Measurements from ENCODE around the gene ZNF488.
"Not testable (repeated sequence)": the region's sequence is repeated elsewhere in the genome, so short reads cannot be mapped to it uniquely, and the experiment has no call there.

ZNF488 gene

DNA sequence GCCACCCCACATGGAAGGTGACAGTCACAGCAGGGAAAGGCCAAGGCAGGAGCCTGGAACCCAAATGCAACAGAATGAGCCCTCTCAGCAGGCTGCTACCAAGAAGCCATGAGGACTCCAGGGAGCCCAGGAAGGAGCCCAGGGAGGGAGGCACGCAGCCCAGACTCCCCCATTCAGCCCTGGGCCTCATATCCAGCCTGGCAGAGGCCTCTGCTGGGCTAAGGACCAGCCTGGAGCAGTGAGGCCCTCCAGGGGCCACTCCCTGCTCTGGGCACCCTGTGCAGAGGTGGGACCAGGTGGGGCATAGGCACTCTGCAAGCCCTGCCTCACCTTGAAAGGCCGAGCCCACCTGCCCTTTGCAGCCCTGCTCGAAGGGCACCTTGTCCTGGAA, 25.8 kb upstream of the ZNF488 start:
- FAIRE-seq = no peak

DNA sequence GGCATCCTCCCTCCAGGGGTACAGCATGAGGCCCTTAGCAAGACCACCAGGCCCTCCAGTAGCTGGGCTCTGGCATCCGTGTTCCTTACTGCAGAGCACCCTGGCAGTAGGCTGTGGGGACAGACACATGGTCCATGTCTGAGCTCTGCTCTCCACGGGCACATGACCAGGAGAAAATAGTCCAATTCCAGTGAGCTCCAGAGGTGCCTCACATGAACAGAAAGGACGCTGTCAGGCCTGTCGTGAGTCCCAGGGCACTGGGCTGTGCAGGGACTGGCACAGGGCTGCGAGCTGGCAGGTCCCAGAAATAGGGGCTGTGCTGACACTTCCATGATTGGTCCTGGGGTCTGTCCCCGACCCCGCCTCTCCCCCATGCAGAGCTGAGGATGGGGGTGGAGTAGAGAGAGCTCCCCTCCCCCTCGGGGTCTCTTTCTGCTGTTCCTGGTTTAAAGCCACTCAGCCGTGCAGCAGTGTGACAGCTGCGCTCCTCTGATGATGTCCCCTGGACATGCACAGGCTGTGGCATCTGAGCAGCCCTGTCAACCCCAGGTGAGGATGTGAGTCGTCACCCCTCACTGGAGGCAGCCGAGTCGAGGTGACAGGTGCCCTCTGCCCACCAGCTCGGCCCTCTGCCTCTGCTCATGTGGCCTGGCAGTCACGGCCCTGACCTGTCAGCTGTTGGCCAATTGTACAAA, 25.2 kb upstream of the ZNF488 start:
- no peak for FAIRE-seq

DNA sequence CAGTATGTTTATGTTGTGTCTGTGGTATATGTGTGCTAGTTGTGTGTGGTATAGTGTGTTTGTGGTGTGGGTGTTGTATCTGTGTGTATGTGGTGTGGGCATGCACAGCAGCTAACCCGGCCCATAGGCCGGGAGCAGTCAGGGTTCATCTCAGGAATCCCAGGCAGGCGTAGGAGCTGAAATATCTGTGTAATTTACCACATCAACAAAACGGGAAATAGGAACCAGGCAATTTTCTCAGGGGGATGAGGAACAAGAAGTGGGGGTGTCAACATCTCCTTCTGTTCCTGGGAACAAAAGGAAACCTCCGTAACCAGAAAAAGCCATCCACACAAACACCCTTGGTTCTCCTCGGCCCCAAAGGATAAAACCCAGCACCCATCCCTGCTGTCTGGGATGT, 24.5 kb upstream of the ZNF488 start:
- no peak for FAIRE-seq

DNA sequence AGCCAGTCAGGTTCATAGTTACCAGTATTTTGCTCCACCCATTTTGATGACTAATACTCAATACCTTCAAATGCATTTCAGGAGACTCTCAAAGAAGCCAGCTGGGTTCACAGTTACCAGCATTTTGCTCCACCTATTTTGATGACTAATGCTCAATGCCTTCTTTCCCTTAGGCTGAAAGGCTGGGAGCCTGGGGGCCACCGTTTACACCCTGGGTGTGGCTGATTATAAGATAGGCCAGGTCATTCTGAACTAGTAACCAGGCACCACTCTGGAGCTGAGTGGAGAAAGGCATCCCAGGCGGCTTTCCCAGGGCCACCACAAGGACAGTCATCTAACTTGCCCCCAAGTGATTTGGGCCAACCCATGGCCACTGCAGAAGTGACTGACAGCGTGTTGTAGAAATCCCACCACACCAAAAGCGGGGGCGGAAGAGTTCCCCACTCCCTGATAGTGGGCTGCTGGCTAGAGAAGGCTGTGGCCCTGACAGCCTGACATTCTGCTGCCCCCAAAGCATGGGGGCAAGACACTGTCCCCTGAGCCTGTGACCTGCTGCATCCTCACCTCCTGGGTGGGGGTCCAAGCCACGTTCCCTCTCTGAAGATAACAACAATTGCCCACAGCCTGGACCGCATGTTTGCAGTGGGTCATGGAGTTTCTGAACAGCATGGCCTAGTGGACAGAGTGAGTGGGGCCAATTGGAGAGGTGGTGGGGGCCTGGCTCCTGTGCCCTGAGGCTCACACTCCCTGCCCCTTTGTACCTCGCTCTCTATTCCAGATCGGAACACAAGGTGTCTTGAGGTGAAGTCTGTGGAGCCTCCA, 23.0 kb upstream of the ZNF488 start:
- no peak for FAIRE-seq

DNA sequence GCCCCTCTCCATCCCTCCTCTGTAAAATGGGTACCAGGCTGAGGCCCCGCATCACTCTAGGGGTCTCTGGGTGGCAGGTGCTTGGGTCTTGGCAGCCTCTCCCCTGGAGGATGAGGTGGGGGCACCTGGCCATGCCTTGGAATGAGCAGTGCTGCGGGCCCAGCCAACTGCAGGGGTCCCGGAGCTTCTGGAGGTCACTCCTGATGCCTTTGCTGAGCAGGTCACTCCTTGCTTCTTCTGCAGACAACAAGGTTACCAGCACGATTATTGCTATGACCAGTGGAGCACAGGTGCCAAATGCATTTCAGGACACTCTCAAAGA, 22.4 kb upstream of the ZNF488 start:
- no peak for FAIRE-seq

DNA sequence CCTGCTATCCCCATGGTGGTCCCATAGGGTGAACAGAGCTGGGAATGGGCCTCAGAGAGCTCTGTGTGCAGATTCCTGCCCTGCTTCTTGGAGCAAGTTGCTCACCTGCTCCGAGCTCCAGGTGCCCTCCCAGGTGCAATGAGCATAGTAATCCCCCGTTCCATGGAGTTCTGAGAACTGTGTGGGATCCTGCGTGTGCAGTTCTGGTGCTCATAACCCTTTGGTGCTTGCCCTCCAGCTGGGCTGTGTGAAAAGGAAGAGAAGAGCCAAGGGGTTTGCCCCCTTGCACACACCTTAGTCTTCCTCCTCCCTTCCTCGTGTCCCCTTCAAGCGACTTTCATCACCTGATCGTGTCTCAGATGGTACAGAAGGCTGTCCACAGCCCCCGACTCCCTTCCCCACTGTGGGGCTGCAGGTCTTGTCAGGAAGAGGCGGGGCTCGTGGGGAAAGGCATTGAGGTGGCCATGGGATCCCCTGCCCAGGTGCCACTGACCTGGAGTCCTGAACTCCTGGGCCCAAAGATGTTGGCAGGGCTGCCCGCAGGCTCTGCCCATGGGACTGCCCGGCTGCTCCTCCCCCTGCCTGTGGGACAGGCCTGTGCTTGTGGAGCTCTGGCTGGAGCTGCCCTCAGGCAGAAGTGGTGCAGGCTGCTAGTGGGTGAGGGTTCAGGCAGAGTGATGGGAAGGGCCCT, 21.9 kb upstream of the ZNF488 start:
- no peak for FAIRE-seq

DNA sequence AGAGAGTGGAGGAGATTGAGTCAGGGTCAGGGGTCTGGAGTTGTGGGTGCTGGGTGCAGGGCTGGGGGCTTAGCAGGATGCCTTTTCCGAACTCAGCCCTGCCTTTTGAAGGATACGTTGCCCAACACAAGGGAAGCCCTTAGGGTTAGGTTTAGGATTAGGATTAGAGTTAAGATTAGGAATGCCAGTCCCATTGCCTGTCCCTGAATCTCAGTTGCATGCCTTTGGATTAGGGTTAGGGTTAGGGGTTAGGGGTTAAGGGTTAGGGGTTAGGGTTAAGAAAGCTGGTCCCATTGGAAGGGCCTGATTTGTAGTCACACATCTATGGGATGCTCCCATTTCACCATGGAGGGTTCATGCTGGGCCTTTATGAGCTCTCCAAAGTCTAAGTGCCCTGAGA, 20.8 kb upstream of the ZNF488 start:
- no peak for FAIRE-seq

DNA sequence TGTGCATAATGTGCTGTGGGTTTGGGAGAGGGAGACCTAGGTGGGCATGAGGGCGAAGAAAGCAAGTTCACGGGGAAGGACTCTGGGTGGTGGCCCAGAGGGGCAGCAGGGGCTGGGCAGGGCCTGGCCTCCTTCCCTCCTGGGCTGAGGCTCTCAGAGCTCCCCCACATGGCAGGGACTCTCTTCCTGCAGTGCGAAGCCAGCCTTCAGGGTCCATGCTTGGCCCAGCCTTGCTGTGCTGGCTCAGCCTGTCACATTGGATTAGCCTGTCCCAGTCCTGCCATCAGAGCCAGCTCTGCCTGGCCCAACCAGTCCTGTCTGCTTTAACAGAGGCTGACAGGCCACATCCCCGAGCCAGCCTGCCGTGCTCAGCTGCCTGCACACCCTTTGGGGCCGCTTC, 20.4 kb upstream of the ZNF488 start:
- no peak for FAIRE-seq

DNA sequence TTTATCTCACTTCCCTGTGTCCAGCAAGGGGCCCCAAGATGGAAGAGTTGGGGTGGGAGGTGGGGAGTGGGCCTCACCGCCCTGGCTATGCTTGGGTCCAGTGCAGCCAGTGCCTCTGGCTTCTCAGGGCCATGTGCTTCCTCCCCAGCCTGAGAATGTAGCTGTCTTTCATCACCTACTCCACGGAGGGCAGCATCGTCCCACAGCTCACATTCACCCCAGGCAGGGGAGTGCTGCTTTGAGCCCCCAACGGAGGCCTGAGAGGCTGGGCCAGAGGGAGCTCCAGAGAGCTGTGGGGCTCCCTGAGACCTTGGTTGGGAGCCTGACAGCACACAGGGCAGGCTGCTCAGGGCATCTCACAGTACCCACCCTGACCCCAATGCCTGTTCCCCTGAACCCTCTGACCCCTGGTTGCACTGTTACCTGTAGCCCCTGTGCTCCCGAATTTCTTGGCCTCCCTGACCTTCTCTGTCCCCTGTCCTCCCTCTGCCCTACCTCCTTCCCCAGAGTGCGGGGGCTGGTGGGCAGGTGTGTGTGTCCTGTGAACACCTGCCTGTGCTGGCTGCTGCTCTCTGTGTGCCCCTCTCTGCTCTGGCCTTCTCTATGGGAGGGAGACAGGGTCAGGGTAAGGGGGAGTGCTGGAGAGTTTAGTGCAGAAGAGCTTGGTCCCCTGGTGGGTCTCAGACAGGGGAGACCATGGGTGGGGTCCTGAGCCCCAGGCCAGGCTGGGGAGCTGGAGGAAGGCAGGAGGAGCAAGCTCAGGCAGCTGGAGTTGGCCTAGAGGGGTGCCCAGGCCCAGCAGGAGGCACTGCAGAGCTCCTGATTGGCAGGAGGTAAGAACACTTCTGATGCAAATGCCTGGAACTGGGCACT, 19.6 kb upstream of the ZNF488 start:
- no peak for FAIRE-seq

DNA sequence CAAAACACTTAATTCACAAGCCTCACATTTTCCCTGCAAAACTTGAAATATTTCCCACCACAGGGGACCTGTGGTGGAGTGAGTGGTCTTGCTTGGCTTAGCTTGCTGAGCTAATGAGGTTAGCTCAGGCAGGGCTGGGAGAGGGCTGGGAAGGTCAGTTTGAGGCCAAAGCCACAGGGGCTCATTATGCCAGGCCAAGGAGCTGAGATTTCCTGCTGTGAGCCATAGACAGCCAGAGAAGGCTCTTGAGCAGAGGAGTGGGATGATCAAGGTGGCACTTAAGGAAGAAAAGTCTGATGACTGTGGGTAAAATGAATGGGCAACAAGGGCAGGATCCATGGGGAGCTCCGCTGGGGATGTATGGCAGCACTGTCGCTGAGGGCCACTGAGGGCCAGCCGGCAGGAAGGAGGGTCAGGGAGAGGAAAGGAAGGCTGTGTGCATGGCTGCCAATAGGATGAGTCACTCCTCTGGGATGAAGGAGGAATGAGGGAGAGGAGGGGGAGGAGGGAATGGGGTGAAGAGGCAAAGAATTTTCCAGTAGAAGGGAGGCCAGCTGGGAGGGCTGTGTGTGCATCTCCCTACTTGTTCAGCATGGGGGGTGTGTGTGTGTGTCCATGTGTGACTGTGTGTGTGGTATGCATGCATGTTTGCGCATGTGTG, 18.7 kb upstream of the ZNF488 start:
- no peak for FAIRE-seq

DNA sequence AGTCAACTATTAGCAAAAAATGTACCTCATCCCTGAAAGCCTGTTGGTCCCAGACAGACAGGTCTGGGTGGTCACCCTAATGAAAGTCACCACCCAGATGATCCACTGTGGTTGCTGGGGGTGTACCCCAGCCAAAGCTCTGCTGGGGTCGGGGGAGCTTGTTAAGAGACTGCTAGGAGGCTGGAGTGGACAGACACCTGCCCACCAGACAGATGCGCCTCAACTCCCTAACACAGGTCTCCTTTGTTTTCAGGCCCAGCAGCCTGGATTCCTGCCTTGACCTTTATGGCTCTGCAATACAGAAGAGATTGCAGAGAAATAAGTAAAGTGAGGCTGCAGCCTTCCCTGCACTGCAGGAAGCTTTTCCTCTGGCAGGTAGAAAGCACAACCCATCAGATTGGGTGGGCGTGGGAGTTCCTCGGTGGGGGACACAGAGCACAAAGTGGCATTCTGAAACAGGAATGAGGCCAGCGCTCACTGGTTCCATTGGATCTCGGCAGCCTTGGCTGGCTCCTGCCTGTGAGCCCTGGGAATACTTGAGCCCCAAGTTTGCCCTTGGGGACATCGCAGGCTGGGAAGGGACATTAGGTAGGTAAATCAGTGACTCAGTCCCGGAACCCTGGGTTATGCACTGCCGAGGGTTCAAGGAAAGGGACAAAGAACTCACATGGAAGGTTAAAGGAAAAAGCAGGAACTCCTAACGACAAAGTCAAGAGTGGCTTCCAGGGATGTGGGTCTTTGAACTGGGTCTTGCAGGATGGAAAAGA, 18.0 kb upstream of the ZNF488 start:
- FAIRE-seq = no peak

DNA sequence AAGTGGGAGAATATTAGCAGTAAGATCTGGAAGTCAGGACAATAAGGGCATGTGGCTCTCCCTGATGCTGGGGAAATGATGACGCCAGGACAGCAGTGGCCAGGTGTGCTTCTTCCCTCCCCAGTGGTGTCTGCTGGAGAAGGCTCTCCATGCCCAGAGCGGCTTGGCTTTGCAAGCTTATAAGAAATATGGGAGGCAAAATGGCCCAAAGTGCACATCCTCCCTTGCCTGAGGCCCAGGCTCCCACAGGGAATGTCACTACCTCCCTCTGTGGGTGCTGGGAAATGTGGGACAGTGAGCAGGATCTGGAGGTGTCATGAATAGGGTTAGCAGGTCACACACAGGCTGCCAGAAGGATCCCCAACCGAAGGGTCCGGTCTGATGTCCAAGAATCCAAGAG, 17.1 kb upstream of the ZNF488 start:
- FAIRE-seq = no peak

DNA sequence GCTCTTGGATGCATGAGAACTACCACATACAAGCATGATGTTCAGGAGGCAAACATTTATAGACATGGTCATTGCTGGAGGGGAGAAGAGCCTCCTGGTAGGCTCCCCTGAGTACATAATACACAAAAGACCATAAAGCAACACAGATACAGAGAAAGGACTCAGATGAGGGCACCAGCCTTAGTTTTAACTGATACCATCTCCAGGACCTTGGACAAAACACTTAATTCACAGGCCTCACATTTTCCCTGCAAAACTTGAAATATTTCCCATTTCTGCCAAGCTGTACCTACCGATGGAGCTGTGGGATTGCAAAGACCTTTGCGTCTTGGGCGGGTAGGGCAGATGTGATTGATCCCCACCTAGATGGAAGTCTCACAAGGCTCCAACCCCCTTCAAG, 16.7 kb upstream of the ZNF488 start:
- FAIRE-seq = no peak

DNA sequence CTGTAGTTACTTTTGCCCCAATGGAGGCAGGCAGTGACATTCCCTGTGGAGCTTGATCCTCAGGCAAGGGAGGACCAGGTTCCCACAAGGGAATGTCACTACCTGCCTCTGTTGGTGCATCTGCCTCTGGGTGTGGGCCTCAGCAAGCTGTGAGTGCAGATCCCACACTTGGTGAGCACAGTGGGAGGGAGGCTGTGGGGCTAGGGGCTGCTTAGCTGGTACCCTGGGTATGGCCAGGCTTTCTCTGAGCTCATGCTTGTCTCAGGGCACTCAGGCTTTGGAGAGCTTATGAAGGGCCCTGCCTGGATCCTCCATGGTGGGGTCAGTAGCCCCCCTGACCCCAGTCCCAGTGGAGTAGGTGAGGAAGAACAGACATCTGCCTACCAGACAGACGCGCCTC, 16.2 kb upstream of the ZNF488 start:
- FAIRE-seq = no peak

DNA sequence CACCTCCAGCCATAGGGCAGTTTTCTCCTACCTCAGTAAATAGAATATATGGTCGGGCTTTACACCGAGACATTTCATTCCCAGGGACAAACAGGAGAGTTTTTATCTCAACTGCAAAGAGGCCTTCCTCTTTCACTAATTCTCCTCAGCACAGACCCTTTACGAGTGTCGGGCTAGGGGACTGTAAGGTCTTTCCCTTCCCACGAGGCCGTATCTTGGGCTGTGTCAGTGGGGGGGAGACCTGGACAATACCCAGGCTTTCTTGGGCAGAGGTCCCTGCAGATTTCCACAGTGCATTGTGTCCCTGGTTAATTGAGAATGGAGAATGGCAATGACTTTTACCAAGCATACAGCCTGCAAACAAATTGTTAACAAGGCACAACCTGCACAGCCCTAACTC, 13.2 kb upstream of the ZNF488 start:
- no peak for FAIRE-seq

DNA sequence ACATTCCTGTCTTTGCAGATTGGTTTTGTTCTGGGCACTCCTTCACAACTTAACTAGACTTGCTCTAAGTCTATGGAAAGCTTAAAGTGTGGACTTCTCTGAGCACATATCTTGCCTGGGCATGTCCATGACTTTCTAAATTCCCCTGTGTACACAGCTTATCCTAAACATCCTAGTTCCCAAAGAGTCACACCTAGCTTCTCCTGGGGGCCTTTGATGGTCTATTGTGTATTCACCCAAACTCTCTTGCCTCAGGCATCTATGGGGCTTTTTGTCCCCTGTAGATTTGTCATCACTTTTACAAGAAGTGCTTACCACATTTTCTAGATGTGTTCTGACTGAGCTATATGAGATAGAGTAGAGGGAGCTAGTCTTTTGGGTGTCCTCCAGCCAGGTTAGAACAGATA, 12.2 kb upstream of the ZNF488 start:
- no peak for FAIRE-seq

DNA sequence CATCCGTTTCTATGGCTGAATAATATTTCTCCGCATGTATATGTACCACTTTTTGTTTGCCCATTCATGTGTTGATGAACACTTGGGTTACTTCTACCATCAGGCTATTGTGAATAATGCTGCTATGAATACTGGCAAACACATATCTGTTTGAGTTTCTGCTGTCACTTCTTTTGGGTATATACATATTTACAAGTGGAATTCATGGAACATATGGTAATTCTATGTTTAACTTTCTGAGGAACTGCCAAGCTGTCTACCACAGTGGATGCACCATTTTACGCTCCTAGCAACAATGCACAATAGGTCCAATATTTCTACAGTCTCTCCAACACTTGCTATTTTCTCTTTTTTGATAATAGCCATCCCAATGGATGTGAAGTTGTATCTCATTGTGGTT, 5.5 kb upstream of the ZNF488 start:
- FAIRE-seq = no peak

DNA sequence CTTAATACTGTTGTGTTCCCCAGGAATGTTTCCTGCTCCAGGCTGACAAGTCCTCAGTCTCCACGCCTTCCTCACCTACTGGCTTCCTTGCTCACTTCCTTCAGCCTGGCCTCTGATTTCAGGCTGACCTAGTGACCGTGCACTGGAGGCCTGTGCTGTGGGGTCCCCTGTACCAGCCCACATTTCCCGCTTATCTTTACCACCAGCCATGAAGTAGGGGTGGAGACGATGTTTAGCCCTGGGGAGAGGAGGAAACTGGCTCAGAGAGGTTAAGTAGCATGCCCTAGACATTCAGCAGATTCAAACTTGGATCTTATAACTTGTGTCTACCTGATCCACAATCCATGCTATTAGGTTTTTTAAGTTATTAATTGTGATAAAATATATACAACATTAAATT, 4.8 kb upstream of the ZNF488 start:
- no peak for FAIRE-seq

DNA sequence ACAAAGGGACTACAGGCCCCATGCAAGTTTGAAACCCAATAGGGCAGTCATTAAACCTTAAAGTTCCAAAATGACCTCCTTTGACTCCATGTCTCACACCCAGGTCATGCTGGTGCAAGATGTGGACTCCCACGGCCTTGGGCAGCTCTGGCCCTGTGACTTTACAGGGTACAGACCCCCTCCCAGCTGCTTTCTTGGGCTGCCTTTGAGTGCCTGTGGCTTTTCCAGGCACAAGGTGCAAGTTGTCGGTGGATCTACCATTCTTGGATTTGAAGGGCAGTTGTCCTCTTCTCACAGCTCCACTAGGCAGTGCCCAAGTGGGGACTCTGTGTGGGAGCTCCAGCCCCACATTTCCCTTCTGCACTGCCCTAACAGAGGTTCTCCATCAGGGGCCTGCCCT, 2.0 kb upstream of the ZNF488 start:
- not testable (repeated sequence) for FAIRE-seq

DNA sequence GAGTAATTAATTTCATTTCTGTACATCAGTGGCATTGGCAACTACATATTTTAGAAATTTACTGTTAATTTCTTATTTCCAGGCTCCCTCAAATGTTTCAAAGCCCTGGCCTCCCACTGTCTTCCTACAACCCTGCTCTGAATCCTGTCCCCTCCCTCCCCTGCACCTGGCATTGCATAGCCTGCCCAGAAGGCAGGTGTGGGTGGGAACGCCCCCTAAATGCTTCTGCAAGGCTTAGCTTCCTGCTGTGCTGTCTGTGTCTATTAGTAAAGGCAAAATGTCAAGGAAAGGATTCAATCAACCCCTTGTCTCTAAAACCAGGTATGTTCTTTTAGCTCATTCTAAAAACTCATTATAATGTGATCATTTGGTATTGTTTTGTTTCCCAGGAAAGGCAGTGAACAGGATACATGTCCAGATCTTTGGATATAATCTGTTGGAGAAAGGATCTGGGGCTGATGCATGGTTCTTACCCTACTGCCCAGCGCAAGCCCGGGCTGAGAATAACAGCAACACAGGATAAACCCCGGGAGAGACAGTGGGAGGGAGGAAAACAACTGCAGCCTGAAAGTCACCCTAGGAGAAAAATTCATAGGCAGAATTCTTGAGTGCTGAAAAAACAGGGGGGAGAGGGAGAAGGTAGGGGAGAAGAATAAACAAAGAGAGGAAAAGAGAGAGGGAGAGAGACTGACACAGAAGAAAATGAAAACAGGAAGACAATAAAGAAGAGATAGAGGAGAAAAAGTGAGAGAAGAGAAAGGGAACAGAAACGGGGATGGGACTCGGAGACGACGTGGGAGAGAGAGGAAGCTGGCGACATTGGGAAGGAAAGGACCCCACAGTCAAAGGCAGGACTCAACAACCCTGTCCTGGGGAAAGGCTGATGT, 589 bp downstream of the ZNF488 start:
- no peak for FAIRE-seq

All from colon (tissue), 2 donors.